Stimulated activated CD4-positive, alpha-beta T cell treated with anti-CD3 and anti-CD28 coated beads, Interleukin-1b, Interleukin-23, amount 100 ng/mL, for 48 hours (primary cell): Measurements from ENCODE around the gene NCF4.

Source experiments
- DNase-seq: peaks from one replicate; pipeline ENCODE4 v3.0.0-alpha.2; 2020

NCF4 gene

DNA sequence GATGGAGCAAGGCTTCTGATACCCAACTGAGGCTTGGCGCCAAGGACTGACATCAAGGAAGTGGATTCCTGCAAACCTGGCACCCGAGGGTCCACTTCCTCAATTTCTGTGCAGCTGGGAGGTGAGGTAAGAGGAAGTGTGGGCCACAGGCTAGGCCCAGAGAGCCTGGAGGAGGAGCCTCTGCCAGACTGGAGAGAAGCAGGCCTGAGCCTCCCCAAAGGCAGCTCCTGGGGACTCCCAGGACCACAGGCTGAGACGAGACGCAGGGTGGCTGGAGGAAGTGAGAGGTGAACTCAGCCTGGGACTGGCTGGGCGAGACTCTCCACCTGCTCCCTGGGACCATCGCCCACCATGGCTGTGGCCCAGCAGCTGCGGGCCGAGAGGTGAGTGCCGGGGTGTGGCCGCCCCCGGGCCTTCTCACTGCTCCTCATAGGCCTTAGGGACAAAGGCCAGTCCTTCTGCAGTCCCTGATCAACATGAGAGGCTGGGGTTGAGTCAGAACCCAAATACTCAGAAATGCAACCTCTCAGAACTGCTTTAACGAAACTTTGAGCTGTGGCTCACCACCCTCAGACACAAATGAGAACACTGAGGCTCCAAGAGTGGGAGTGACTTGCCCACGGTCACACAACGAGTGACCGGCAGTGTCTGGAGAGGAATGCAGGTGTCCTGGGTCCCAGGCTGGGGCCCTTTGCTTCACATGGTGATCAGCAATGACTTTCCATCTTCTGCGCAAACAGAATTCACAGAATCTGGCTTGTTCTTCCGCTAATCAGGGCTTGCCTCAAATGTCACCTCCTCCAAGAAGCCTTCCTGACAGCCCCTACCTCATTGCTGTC lies at the start of gene NCF4:
TSS of gene NCF4 (plus strand) at position 186 of the 839 bp plus-strand sequence. CDS start at position 352, 166 bp downstream.
- DNase-seq = peak; percentile 35

DNA sequence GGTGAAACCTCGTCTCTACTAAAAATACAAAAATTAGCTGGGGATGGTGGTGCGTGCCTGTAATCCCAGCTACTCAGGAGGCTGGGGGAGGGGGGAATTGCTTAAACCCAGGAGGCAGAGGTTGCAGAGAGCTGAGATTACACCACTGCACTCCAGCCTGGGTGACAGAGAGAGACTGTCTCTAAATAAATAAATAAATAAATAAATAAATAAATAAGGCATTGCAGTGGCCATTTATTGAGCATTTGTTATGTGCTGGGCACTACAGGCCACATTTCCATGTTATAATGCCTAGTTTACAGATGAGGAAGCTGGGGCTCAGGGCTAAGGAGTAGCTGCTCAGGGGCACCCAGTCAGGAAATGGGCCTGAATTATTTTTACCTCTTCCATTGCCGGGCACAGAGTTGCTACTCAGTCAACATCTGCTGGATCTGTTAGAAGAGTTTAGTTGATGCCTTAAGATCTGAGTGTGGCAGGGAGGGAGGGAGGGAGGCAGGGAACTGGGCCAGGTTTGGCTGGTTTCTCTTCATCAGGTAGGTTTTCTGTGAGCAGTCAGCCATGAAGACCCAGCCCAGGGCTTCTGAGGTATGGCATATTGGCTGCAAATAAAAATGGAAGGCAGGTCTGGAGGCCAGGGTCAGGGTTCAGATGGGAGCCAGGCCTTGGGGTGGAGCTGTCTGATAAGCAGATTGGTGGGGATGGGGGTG lies 49.6 kb upstream of the NCF4 start:
- no peak for DNase-seq

DNA sequence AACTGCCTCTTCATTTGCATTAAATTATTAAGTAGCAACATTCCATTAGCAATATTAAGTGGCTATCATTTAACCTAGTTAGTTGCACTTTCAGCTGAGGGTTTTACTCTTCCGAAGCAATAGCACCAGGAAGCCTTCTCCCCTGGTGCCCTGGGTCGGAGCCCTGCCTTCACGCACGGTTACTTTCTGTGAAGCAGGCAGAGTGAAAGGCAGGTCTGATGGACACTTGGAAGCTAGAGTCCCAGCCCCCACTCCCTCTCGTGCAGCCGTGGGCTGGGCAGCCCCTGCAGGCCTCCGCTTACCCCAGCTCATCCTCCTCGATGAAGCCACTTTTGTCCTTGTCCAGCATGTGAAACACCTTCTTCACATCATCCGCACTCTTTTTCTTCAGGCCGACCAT lies 46.0 kb upstream of the NCF4 start:
- no peak for DNase-seq

DNA sequence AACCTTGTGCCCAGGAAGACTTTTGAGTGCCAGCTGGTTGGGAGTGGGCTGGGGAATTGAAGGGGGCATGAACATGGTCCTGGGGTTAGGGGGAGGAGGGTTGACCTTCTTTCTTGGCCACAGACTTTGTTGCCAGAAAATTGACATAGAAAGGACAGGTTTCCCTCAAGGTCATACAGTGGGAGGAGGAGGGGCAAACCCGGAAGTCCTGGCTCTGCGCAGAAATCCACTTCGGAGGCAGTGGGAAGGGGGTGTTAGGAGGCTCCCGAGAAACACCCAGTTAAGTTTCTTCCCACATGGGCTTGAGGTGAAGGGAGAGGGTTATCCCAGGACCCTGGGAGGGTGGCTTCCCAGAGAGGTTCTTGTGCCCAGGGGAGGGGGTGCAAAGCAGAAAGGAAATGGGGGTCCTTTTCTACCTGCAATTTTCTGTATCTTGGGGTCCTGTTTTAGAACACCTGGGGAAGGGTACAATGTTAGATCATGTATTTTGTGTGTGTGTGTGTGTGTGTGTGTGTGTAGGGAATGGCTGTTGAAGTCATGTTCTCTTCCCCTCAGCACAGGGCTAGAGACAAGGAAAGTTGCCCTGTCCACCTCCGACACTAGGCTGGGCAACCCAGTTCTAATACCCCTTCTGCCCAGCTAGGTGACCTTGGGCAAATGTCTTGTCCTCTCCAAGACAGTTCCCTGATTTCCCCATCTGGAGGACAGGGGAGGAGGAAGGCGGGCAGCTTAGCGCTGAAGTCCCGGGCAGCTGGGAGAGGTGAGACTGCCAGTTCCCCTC lies 45.1 kb upstream of the NCF4 start:
- DNase-seq = no peak

DNA sequence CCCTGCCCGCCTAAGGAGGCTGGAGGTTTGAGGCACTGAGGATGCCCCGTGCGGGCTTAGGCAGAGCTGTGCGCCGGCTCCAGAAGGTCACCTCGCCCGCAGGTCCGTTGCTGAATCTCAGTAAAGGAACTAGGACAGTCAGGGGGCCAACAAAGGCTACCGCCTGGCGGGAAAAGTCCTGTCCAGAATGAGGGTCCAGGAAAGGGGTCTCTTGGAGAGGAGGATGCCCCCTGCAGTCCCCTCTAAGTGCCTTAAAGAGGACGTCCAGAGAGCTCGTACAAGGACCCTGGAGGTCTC lies 44.5 kb upstream of the NCF4 start:
- no peak for DNase-seq

DNA sequence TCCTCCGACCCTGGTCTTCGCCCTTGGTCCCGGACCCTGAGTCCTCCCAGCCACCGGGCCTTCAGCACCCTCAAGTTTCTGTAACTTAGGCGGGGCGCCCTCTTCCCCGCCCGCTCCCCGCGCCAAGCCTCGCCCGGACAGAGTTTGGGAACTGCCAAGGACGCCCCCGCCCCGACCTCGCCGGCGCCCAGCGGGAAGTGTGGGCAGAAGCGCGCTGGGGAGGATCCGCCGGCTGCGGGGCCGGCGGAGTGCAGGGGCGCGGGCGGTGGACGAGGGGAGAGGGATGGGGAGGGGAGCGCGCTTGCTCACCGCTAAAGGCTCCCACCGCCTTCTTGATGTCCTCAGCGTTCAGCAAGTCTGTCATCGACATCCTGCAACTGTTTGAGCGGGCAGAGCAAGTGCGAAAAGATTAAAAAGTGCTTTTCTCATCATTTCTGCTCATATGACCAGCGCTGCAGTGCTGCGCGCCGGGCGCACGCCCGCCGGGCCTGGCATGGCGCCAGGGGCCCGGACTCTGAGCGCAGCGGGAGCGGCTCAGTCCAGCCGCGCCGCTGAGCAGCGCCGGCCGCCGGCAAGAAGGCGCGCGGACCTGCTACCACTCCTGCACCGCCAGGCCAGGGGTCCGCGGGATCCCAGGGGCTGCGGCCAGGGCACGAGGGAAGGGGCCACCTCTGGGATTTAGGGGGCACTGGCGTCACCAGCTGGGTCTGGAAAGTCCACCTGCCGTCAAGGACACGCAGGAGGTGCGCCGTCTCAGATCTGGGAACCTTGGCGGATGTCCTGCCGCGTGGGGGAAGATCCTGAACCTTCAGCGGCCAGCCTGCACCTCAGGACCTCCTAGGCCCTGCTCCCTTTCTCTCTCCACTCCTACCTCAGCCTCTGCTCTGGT lies 43.9 kb upstream of the NCF4 start, which contains the start of gene PVALB:
TSS of gene PVALB (minus strand) at position 400 of the 889 bp plus-strand sequence. CDS start at position 370, 30 bp downstream.
- DNase-seq = peak; percentile 8

DNA sequence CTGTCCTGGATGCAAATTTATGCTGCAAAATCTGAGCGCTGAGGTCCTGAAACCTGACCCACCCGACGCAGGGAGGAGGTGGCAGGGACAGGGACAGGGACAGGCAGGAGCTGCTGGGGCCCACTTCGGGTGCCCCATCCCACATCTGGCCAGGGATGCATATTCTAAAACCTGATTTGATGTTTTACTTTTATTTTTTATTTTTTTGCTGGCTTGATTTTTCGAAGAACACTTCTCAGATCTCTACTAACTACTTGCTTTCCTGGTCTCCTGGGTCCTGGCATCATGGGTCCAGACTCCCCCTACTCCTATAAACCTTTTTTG lies 43.3 kb upstream of the NCF4 start:
- no peak for DNase-seq

DNA sequence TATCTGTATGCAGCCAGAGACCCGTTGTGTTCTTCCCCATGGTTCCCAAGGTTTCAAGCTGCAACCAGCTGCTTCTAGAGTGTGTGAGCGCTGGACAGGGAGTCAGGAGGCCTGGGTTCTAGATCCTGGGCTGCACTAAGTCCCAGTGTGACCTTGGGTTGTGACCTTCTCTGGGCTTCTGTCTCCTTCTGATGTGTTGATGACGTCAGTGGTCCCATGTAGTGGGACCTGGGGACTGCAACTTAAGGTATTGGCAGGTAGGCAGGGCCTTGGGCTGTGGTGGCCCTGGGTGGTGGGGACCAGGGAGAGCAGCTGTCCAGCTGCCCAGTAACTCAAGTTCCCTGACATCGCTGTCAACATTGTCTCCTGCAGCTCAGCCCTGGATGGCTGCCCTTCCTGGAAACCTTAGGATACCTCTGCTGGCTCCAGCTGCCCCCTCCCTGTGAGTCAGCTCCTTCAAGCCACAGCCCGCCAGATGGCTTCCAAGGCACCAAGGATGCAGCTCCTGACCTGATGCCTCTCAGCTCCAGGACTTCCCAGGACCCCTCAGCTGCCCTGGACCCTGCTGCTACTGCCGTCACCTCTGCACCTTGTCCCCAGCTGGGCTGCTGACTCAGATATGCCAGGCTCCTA lies 42.7 kb upstream of the NCF4 start:
- no peak for DNase-seq

DNA sequence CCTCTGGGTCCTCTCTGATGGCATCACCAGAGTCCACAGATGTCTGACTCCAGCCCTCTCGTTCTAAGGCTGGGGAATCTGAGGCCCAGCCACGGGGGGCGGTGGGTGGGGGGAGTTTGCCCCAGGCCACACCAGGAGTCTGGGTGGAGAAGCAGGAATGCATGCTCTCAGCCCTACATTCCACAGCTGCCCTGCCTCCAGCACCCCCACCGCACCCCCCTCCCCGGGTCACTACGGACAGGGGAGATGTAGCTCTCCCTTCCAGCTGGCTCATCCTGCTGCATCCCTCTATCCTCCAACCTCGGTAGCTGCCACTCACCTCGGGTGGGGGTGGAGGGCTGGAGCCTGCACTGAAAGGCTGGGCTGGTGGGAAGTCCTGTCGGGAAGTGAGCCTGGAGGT lies 41.7 kb upstream of the NCF4 start:
- no peak for DNase-seq

DNA sequence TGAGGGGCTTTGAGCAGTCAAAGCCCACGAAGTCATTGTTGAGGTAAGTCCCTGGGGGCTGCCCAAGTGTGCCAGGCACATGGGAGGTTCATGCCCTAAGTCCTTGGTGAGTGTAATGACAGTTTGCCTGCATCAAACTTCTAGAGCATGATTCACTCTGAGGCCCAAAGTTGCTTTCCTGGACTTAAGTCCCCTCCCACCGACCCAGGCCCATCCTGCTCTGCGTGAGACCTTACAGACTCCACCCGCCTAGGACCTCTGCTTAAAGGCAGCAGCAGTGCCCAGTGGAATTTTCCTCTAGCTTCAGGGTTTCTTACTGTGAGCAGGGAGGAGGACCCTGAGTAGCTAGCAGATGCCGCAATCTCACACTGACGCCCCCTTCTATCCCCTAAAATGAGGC lies 38.2 kb upstream of the NCF4 start:
- DNase-seq = no peak

DNA sequence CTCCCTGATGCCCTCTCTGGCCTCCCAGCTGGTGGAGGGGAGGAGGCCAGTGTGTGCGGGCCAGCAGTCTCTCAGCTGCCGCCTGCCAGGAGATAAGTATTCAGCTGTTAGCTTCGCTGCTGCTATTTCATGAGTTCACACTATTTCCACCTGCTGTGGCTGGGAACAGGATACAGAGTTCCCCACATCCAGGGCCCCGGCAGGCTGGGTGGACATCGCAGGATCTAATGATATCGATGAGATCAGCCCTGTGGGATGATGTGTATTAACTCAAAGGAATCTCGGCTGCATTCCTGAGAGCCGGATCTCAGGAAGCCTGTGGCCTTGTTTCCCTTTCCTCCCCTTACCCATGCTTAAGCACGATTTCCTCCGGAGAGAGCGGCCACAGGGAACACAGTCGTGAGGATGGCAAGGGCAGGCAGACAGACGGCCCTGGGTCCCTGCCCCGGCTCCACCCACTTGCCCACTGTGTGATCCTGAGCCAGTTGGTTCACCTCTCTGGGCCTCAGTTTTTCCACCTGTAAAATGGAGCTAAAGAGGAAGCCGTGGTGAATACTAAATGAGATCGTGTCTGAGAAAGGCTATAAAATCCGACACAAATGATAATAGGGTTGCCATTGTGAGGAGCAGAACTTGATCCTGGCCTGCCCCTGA lies 37.5 kb upstream of the NCF4 start:
- DNase-seq = no peak

DNA sequence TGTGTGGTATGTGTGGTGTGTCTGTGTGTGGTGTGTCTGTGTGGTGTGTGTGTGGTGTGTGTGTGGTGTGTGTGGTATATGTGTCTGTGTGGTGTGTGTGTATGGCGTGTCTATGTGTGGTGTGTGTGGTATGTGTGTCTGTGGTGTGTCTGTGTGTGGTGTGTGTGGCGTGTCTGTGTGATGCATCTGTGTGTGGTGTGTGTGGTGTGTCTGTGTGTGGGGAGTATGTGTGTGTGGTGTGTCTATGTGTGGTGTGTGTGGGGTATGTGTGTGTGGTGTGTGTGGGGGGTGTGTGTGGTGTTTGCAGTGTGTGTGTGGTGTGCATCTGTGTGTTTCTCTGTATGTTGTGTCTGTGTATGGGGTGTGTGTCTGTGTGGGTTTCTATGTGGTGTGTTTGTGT lies 36.2 kb upstream of the NCF4 start:
- DNase-seq = no peak

DNA sequence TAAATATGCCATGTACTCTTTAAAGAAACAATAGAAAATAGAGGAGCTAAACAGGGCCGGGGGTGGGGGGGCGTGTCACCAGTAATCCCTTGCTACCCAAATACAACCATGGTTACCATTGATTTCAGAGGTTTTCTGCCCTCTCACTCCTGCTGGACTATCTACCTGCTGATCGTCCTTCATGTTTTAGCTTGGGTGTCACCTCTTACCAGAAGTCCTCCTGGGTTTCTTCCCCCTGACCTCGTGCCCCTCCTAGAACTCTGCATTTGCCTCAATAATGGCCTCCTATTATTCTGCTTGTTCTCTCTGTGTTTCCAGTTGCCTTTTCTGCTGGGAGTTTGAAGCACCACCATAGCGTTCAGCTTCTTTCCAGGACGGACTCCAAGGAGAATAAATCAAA lies 34.5 kb upstream of the NCF4 start:
- no peak for DNase-seq

DNA sequence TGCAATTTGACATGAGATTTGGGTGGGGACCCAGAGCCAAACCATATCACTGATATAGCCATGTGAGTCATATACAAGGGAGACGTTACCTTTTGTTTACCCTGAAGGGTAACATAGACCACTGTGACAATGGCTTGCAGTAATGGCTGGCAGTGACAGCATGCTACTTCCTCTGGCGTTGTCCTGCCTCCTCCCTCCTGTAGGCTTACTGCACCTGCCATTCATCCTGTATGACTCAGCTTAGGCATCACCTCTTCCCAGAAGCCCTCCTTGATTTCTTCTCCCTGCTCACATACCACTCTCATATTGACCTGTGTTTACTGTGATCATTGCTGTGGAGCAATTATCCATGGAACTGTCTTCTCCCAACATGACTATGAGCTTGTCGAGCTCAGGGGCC lies 32.0 kb upstream of the NCF4 start:
- DNase-seq = peak; percentile 10

DNA sequence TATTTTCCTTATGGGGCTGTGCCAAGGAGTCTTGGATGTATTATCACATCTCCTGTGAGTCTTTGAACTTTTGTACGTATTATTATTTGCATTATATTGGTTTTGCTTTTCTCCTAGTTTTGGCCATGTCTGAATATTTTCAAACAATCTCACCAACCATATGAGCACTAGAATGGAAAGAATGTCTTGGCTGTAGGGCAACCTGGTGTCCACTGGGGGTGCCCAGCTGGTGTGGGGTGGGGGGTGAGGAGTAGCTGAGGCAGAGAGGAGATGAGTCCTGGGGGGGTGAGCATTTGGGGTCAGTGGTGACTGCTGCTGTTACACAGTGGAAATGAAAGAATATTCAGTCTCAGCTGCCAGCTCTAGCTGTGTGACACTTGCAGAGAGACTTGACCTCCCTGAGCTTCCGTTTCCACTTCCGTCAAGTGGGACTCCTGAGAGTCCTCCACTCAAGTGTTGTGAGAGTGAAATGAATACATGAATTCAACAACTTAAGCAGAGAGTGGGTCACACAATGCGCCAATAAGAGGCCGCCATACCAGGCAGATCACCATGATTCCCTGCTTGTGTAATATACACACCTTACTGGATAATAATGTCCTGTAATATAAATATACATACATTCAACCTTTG lies 31.3 kb upstream of the NCF4 start:
- DNase-seq = no peak

DNA sequence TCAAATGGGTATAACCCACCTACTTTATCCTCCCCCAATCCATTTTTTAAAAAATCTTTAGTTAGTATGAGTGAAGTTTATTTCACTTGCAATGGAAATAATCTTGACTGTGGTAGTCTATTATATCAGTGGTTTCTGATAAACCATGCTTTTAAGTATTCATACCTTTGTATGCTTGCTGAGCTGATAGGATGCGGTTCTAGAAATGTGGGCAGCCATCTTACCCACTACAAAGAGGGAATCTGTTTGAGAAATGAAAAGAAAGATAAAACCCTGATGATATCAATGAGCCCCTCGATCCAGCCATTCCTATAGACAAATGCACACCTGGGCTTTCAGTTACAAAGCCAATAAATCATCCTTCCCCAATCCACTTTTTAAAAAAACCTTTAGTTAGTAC lies 30.2 kb upstream of the NCF4 start:
- DNase-seq = no peak

DNA sequence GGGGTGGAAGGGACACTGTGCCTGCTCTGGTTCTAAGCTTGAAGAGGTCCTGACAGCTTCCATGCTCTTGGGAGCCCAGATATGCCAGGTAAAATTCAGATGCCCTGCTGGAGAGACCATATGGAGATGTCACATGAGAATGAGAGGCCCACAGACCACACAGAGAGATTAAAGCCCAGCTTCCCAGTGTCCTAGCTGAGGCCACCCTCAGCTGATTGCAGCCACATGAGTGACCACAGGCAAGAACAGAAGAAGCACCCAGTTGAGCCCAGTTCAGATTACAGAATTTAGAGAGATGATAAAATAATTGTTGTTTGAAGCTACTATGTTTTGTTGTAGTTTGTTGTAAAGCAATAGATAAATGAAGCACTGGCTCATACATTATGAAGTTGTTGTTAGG lies 29.6 kb upstream of the NCF4 start:
- no peak for DNase-seq

DNA sequence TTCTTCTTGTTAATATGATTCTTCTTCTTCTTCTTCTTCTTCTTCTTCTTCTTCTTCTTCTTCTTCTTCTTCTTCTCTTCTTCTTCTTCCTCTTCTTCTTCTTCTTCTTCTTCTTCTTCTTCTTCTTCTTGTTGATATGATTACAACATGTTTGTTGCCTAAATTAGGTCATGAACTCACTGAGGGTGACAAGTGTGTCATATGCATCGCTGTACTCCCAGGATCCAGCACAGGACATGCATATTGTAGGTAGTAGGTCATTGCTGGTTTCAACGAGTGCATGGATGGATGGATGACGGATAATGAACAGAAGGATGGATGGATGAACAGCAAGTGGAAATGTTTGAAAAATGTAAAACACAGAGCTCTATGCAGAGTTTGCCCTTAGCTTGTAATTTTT lies 29.1 kb upstream of the NCF4 start:
- no peak for DNase-seq

DNA sequence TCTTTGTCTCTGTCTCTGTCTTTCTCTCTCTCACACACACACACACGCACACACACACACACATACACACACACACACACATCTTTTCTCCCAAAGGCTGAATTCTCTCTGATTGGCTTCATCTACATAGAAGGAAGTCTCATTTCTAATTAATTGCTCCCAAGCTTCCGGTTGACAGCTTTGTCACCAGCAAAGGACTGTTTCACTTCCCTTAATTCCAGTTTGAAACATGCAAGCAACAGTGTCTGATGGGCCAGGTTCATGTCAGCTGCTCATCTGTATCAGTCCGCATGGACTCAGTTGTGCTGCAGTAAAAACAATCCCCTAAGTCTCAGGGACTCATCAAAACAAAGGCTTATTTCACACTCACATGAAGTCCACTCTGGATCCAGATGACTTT lies 27.7 kb upstream of the NCF4 start:
- no peak for DNase-seq

DNA sequence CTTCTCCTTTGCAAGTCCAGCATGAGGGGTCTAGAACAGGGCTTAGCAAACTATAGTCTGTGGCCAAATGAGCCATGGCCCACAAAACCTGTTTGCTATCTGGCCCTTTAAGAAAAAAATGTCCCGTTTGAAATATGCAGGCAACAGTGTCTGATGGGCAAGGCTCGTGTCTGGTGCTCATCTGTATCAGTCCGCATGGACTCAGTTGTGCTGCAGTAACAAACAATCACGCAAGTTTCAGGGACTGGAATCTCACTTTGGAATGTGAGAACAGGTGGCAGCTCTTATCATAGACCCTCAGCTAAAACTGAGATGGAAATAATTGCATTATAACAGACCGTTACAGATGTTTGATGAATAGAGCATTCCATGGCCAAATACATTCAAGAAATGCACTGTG lies 24.9 kb upstream of the NCF4 start:
- DNase-seq = no peak
